Heart left ventricle (tissue), 13 donors: Measurements from ENCODE around the gene GSTA1.
"Not testable (repeated sequence)": the region's sequence is repeated elsewhere in the genome, so short reads cannot be mapped to it uniquely, and the experiment has no call there.

Source experiments
- POLR2A ChIP-seq, 2 donors: fragments of 450-650 bp; IDR thresholded peaks; one replicate each; pipeline ENCODE4 v1.6.1; 2017; ENCODE audit warnings: antibody characterized with exemption in 2 of 2, mild to moderate bottlenecking in 2 of 2, moderate library complexity in 2 of 2
- TF ChIP-seq, protein P1 (sequence below), 12 donors: fragments of 200-600 bp; sonication (generic) in 4 of 12; IDR thresholded peaks; one replicate each; pipeline versions ENCODE4 v1.5.0 to v1.8.0; 2018 to 2022; ENCODE audit warnings: antibody characterized with exemption in 12 of 12, mild to moderate bottlenecking in 5 of 12
- donor health status: ischemic (EF 13 %, LVEDD 7.1; RV severe dilation, severe dysfunction).
- donor health status: DM: no; HTN: yes; CAD: no.
- donor health status: DM: no; HTN: no; CAD: no.
- donor health status: ischemic (EF 25% LVEDD 6.9; RV normal size, moderate dysfunction).
- donor health status: ischemic (EF 25% LVEDD 5.7; RV mildly dilated, moderate dysfunction).
- donor health status: ischemic (EF 35%, LVEDD 5.7; RV mildly dilated, moderate dysfunction).
- donor health status: nonischemic (EF 11% LVEDD 7.7; RV severe dilation, severe dysfunction).
- donor health status: DM: yes; HTN: yes; CAD: no.
- donor health status: PGD.
- donor health status: ischemic (EF 29% LVEDD 5.4; RV normal size, mild dysfunction).
- donor health status: nonischemic (EF 23%, LVEDD 6.1; RV moderate dilation, normal function).

GRCh38 chr6:52814545-52814944 is 10.9 kb upstream of the GSTA1 start:
- not testable (repeated sequence) for TF ChIP-seq POLR2A (IDR thresholded peaks at IDR 0.05)
- TF ChIP-seq, protein P1, sequence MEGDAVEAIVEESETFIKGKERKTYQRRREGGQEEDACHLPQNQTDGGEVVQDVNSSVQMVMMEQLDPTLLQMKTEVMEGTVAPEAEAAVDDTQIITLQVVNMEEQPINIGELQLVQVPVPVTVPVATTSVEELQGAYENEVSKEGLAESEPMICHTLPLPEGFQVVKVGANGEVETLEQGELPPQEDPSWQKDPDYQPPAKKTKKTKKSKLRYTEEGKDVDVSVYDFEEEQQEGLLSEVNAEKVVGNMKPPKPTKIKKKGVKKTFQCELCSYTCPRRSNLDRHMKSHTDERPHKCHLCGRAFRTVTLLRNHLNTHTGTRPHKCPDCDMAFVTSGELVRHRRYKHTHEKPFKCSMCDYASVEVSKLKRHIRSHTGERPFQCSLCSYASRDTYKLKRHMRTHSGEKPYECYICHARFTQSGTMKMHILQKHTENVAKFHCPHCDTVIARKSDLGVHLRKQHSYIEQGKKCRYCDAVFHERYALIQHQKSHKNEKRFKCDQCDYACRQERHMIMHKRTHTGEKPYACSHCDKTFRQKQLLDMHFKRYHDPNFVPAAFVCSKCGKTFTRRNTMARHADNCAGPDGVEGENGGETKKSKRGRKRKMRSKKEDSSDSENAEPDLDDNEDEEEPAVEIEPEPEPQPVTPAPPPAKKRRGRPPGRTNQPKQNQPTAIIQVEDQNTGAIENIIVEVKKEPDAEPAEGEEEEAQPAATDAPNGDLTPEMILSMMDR (IDR thresholded peaks at IDR 0.05): not testable (repeated sequence)
